ENCODE results near the gene ITIH5.
"Not testable (repeated sequence)": the region's sequence is repeated elsewhere in the genome, so short reads cannot be mapped to it uniquely, and the experiment has no call there.

The ITIH5 gene

DNA sequence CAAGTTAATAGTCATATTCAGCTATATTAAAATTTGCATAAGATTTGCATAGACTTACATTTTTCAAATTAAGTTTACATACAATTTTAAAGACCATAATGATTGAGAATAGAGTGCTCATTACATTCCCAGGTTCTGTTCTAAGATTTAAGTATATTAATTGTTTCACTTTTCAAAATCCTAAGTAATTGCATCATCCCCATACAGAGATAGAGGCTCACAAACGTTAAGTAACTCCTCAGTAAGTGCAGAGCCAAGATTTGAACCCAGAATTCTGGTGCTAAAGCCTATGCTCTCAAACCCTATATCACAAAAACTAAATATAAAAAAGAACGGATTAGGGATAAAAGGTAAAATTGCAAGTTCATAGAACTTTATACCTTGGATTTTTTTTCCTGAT lies 2.1 kb downstream of the ITIH5 start:
- TF ChIP-seq CTCF (IDR thresholded peaks at IDR 0.05; ENCODE audit: low read length, missing control alignments), result no peak
- no peak overlapping the region for H3K4me3 ChIP-seq (replicated peaks; ENCODE audit: low read depth, low read length)
- no peak for DNase-seq (ENCODE audit: low read depth)

DNA sequence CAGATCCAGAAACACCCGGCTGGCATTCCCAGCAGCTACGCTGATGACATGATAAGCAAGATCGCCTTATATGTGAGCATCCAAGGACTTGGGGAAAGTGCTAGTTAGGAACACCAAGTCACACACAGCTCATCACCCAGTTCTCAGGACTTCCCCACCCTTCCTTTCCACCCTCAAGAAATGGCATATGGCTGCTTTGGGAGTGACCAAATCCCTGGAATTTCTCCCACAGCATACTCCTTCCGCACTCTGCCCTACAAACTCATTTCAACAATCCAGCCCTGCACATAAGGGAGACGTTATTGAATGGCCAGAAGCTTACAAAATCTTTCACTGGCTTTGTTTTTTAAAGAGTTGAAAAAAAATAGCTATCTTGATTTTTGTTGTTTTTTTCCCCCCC lies 4.2 kb downstream of the ITIH5 start:
- no peak for TF ChIP-seq CTCF (IDR thresholded peaks at IDR 0.05; ENCODE audit: low read length, missing control alignments)
- H3K4me3 ChIP-seq (replicated peaks; ENCODE audit: low read depth, low read length), result no peak overlapping the region
- DNase-seq (ENCODE audit: low read depth), result no peak

DNA sequence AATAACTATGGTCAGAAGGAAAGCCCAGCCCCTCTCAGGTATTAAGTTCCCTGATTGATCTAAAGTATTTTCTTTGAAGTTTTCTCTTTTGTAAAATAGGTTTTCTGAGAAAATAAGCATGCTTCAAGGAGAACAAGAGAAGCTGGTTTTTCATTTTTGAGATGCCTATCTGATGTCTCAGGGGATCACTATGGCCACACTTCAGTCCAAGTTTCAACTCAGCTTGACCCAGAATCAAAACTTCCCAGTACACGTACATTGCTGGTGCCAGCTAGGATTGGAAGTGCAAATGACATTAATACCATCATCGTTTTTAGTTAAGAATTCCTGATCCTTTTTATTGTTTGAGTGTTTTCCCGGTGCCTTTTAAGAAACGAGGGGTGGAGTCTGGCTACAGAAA lies 7.2 kb downstream of the ITIH5 start:
- H3K4me3 ChIP-seq (replicated peaks; ENCODE audit: low read depth, low read length), result no peak overlapping the region
- TF ChIP-seq CTCF (IDR thresholded peaks at IDR 0.05; ENCODE audit: low read length, missing control alignments), result no peak
- no peak for DNase-seq (ENCODE audit: low read depth)

DNA sequence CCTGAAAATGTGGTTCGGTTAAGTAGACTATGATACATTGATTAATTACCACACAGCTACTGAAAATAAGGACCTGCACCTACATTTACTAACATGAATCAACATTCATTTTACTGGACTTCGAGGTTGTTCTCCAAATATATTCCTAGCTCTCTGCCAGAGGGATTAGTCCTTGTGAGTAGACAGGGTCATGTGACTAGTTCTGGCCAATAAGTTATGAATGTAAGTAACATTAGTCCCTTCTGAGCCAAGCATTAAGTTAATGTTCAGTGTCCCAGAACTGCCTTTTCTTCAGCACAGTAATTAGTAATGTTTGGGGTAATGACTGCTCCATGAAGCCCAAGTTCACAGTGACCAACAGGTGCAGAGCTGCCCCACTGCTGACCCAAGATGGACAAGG lies 9.2 kb downstream of the ITIH5 start:
- no peak for DNase-seq (ENCODE audit: low read depth)
- no peak overlapping the region for H3K4me3 ChIP-seq (replicated peaks; ENCODE audit: low read depth, low read length)
- no peak for TF ChIP-seq CTCF (IDR thresholded peaks at IDR 0.05; ENCODE audit: low read length, missing control alignments)

DNA sequence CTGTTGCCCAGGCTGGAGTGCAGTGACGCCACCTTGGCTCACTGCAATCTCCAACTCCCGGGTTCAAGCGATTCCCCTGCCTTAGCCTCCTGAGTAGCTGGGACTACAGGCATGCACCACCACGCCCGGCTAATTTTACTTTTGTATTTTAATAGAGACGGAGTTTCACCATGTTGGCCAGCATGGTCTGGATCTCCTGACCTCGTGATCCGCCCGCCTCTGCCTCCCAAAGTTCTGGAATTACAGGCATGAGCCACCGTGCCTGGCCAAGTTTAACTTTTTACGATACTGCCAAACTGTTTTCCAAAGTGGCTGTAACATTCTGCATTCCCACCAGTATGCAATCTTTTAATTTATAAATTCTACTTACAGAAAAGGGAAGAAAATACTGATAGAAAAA lies 9.7 kb downstream of the ITIH5 start:
- DNase-seq (ENCODE audit: low read depth); H3K4me3 ChIP-seq (replicated peaks; ENCODE audit: low read depth, low read length): not testable (repeated sequence)

GRCh38 chr10:7651853-7652470 lies 14.8 kb downstream of the ITIH5 start:
- TF ChIP-seq CTCF (IDR thresholded peaks at IDR 0.05; ENCODE audit: low read length, missing control alignments), result no peak
- H3K4me3 ChIP-seq (replicated peaks; ENCODE audit: low read depth, low read length), result no peak overlapping the region
- no peak for DNase-seq (ENCODE audit: low read depth)

DNA sequence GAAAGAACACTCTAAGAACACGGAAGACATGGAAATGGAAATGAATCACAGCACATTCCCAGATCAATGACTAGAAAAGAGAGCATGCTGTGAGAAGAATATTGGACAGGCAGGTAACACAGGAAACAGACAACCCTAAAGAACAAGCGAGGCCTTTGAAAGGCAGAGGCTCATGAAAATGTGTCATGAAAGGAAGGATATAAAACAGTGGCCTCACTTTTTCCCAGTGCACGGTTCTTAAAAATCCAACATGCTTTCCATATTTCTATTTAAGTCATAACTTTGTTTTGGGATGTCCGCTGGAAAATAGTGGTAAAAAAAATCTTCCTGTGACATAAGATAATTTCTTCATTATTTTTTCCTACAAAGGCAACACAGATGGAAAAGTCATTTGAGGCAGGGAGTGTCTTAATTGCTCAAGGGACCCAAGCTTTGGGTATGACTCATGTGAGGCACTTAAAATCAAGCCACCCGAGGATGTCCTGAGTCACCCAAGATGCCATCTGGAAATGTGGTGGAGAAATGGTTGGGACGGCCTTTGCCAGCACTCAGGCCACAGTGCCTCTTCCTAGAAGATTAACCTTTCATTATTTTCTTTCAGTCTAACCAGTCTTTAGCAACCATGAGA lies 17.0 kb downstream of the ITIH5 start:
- DNase-seq (ENCODE audit: low read depth), result no peak
- H3K4me3 ChIP-seq (replicated peaks; ENCODE audit: low read depth, low read length), result no peak overlapping the region
- TF ChIP-seq CTCF (IDR thresholded peaks at IDR 0.05; ENCODE audit: low read length, missing control alignments), result no peak

Data from fibroblast of pulmonary artery (primary cell).